Neural cell (in vitro differentiated cells): ENCODE measurements around the gene TSPAN3.

Experiments used
- EP300 ChIP-seq: fragments of 450-650 bp; conservative IDR thresholded peaks from 2 replicates; pipeline ENCODE4 v1.6.1; 2014; ENCODE audit warnings: antibody characterized with exemption, mild to moderate bottlenecking, moderate library complexity; ENCODE audit not compliant: poor library complexity, severe bottlenecking
- EZH2 ChIP-seq: fragments of 200-600, 300-800 bp; shearing (Covaris generic), sonication (generic); IDR thresholded peaks from 2 replicates; pipeline ENCODE4 v1.6.1; 2014; ENCODE audit warnings: antibody characterized with exemption, low read length, borderline replicate concordance, mild to moderate bottlenecking; ENCODE audit not compliant: insufficient read depth, poor library complexity, severe bottlenecking
- MXI1 ChIP-seq: fragments of 450-650 bp; conservative IDR thresholded peaks from 2 replicates; pipeline ENCODE4 v1.6.1; 2014; ENCODE audit warnings: antibody characterized with exemption, mild to moderate bottlenecking; ENCODE audit not compliant: poor library complexity, severe bottlenecking
- POLR2AphosphoS5 ChIP-seq: IDR thresholded peaks from 2 replicates; pipeline ENCODE4 v1.6.1; 2012
- RAD21 ChIP-seq: fragments of 450-650 bp; conservative IDR thresholded peaks from 2 replicates; pipeline ENCODE4 v1.6.1; 2014; ENCODE audit warnings: antibody characterized with exemption, mild to moderate bottlenecking, moderate library complexity
- TF ChIP-seq, protein P1 (sequence below): fragments of 450-650 bp; IDR thresholded peaks from 2 replicates; pipeline ENCODE4 v1.5.1; 2014; ENCODE audit warnings: antibody characterized with exemption, mild to moderate bottlenecking, moderate library complexity; ENCODE audit not compliant: poor library complexity, severe bottlenecking
- TF ChIP-seq, protein P2 (sequence below): IDR thresholded peaks from 2 replicates; pipeline ENCODE4 v1.6.1; 2012; ENCODE audit warnings: borderline replicate concordance

DNA sequence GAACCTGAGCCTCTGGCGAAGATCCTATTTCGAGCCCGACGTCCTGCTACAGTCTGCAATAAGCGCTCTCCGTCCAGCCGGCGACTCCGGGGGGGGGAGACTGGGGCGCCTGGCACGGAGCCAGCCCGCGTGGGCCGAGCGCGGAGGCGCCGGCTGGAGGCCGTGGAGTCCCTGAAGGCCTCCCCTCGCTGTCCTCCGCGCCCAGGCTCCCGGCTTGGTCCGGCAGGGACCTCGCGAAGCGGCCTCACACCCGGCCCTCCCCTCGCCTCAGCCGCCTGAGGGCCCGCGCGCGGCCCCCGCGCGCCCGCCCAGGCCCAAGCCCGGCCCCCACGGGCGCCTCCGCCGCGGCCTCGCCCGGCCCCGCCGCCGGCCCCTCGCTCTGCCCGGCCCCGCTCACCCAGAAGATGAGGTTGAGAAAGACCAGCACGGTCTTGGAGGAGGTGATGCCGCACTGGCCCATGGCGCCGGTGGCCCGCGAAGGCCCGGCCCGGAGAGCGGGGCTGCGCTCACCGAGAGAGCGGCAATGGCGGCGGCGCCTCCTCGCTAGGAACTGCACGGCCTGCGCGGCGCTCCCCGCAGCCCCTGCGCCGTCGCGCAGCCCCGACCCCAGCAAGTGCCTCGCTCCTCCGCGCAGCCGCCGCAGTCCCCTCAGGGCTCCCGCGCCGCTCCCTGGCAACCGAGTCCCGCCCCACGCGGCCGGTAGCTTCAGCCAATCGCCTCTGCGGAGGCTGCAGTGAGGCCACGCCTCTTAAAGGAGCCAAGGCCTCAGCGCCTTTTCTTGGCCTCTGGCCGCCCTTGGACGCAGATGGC lies at the start of gene TSPAN3:
- TF ChIP-seq, protein P1, sequence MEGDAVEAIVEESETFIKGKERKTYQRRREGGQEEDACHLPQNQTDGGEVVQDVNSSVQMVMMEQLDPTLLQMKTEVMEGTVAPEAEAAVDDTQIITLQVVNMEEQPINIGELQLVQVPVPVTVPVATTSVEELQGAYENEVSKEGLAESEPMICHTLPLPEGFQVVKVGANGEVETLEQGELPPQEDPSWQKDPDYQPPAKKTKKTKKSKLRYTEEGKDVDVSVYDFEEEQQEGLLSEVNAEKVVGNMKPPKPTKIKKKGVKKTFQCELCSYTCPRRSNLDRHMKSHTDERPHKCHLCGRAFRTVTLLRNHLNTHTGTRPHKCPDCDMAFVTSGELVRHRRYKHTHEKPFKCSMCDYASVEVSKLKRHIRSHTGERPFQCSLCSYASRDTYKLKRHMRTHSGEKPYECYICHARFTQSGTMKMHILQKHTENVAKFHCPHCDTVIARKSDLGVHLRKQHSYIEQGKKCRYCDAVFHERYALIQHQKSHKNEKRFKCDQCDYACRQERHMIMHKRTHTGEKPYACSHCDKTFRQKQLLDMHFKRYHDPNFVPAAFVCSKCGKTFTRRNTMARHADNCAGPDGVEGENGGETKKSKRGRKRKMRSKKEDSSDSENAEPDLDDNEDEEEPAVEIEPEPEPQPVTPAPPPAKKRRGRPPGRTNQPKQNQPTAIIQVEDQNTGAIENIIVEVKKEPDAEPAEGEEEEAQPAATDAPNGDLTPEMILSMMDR = peak; percentile 14
- TF ChIP-seq RAD21 = peak; percentile 30
- TF ChIP-seq, protein P2, sequence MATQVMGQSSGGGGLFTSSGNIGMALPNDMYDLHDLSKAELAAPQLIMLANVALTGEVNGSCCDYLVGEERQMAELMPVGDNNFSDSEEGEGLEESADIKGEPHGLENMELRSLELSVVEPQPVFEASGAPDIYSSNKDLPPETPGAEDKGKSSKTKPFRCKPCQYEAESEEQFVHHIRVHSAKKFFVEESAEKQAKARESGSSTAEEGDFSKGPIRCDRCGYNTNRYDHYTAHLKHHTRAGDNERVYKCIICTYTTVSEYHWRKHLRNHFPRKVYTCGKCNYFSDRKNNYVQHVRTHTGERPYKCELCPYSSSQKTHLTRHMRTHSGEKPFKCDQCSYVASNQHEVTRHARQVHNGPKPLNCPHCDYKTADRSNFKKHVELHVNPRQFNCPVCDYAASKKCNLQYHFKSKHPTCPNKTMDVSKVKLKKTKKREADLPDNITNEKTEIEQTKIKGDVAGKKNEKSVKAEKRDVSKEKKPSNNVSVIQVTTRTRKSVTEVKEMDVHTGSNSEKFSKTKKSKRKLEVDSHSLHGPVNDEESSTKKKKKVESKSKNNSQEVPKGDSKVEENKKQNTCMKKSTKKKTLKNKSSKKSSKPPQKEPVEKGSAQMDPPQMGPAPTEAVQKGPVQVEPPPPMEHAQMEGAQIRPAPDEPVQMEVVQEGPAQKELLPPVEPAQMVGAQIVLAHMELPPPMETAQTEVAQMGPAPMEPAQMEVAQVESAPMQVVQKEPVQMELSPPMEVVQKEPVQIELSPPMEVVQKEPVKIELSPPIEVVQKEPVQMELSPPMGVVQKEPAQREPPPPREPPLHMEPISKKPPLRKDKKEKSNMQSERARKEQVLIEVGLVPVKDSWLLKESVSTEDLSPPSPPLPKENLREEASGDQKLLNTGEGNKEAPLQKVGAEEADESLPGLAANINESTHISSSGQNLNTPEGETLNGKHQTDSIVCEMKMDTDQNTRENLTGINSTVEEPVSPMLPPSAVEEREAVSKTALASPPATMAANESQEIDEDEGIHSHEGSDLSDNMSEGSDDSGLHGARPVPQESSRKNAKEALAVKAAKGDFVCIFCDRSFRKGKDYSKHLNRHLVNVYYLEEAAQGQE = peak; percentile 43
- TF ChIP-seq POLR2AphosphoS5 = peak; percentile 97
- peak; percentile 47 for TF ChIP-seq EP300
- TF ChIP-seq MXI1 = peak; percentile 75
- no peak for TF ChIP-seq EZH2
